Neuronal stem cell (in vitro differentiated cells): ENCODE results near the gene CEMIP.

Source experiments
- DNase-seq: peaks from one replicate; pipeline ENCODE4 v3.0.0-alpha.2; 2013; ENCODE audit warnings: low spot score
- H2AFZ ChIP-seq: one replicate; pipeline ENCODE4 v1.6.1; 2013; ENCODE audit warnings: mild to moderate bottlenecking, low read length, inconsistent platforms
- H2AK5ac ChIP-seq: 2 replicates; pipeline ENCODE4 v1.6.1; 2013; ENCODE audit warnings: low read depth, mild to moderate bottlenecking, inconsistent platforms, low read length, moderate library complexity, mixed read lengths
- H2BK120ac ChIP-seq: 2 replicates; pipeline ENCODE4 v1.6.1; 2013; ENCODE audit warnings: low read depth, mild to moderate bottlenecking, inconsistent platforms, low read length, moderate library complexity, mixed read lengths
- H2BK12ac ChIP-seq: one replicate; pipeline ENCODE4 v1.6.1; 2013; ENCODE audit warnings: low read length, inconsistent platforms
- H2BK15ac ChIP-seq: 2 replicates; pipeline ENCODE4 v1.6.1; 2013; ENCODE audit warnings: mild to moderate bottlenecking, low read length, inconsistent platforms, mixed read lengths
- H2BK5ac ChIP-seq: one replicate; pipeline ENCODE4 v1.6.1; 2013; ENCODE audit warnings: inconsistent platforms, mild to moderate bottlenecking, low read length, moderate library complexity
- H3K14ac ChIP-seq: one replicate; pipeline ENCODE4 v1.6.1; 2013; ENCODE audit warnings: low read length, inconsistent platforms
- H3K18ac ChIP-seq: 2 replicates; pipeline ENCODE4 v1.6.1; 2013; ENCODE audit warnings: low read length, inconsistent platforms
- H3K23ac ChIP-seq: 2 replicates; pipeline ENCODE4 v1.6.1; 2013; ENCODE audit warnings: low read depth, mild to moderate bottlenecking, mixed read lengths, low read length, inconsistent platforms; ENCODE audit not compliant: poor library complexity
- H3K27ac ChIP-seq: replicated peaks from 3 replicates; pipeline ENCODE4 v1.5.1; 2013; ENCODE audit warnings: low read length, inconsistent platforms
- H3K27me3 ChIP-seq, 3 experiments: 2 replicates each; pipeline ENCODE4 v1.6.1; 2013; ENCODE audit warnings: low read length in 3 of 3, mild to moderate bottlenecking in 2 of 3, inconsistent platforms in 1 of 3, low read depth in 1 of 3, mixed read lengths in 1 of 3, moderate library complexity in 1 of 3; ENCODE audit not compliant: control insufficient read depth in 3 of 3, insufficient read depth in 3 of 3
- H3K36me3 ChIP-seq, 2 donors: replicated peaks in 1 of 2; 2 replicates each; pipeline ENCODE4 v1.6.1; 2013; ENCODE audit warnings: low read length in 2 of 2; ENCODE audit not compliant: control insufficient read depth in 2 of 2, insufficient read depth in 2 of 2
- H3K4ac ChIP-seq: 2 replicates; pipeline ENCODE4 v1.6.1; 2013; ENCODE audit warnings: inconsistent platforms, mild to moderate bottlenecking, low read length, moderate library complexity
- H3K4me1 ChIP-seq, 2 donors: 1 replicate in 1 of 2; 2 replicates in 1 of 2; pipeline ENCODE4 v1.6.1; 2013; ENCODE audit warnings: low read length in 2 of 2, low read depth in 1 of 2; ENCODE audit not compliant: control insufficient read depth in 2 of 2, insufficient read depth in 1 of 2
- H3K4me2 ChIP-seq: one replicate; pipeline ENCODE4 v1.6.1; 2013; ENCODE audit warnings: mild to moderate bottlenecking, low read length, inconsistent platforms; ENCODE audit not compliant: insufficient read depth, poor library complexity, severe bottlenecking
- H3K4me3 ChIP-seq, 2 donors: 2 replicates each; pipeline ENCODE4 v1.5.1; 2013; ENCODE audit warnings: low read length in 2 of 2, mild to moderate bottlenecking in 2 of 2, inconsistent platforms in 1 of 2, moderate library complexity in 1 of 2
- H3K79me1 ChIP-seq: one replicate; pipeline ENCODE4 v1.6.1; 2013; ENCODE audit warnings: low read depth, mild to moderate bottlenecking, inconsistent platforms, low read length, moderate library complexity
- H3K9ac ChIP-seq: one replicate; pipeline ENCODE4 v1.6.1; 2013; ENCODE audit warnings: mild to moderate bottlenecking, low read depth, low read length, inconsistent platforms; ENCODE audit not compliant: poor library complexity
- H3K9me3 ChIP-seq, 2 donors: replicated peaks in 1 of 2; 2 replicates each; pipeline versions ENCODE3 to v1.6.1; 2013; ENCODE audit warnings: low read length in 2 of 2, mild to moderate bottlenecking in 2 of 2, inconsistent platforms in 1 of 2, low read depth in 1 of 2, mixed read lengths in 1 of 2, moderate library complexity in 1 of 2; ENCODE audit not compliant: control insufficient read depth in 2 of 2, insufficient read depth in 1 of 2
- H4K8ac ChIP-seq: one replicate; pipeline ENCODE4 v1.6.1; 2013; ENCODE audit warnings: low read depth, mild to moderate bottlenecking, inconsistent platforms, low read length, moderate library complexity
- H4K91ac ChIP-seq: one replicate; pipeline ENCODE4 v1.6.1; 2013; ENCODE audit warnings: low read length, low read depth, mild to moderate bottlenecking, inconsistent platforms; ENCODE audit not compliant: poor library complexity
- WGBS, 2 donors: extraction: QIAGEN DNeasy Blood & Tissue Kit; methylation state at CpG; one replicate each; pipeline ENCODE4 v1.1.7; 2013; ENCODE audit warnings: missing lambda C conversion rate in 2 of 2, mixed read lengths in 1 of 2; ENCODE audit not compliant: insufficient read length in 2 of 2, insufficient replicate concordance in 1 of 2; ENCODE audit errors: extremely low coverage in 2 of 2; 5-methylcytosine and 5-hydroxymethylcytosine counted together

The CEMIP gene

GRCh38 chr15:80768158-80768557 lies 11.0 kb upstream of the CEMIP start:
- no CpG with 5 or more reads among the region's 1 CpG for WGBS, 2 donors
- no peak overlapping the region for H2BK5ac ChIP-seq

GRCh38 chr15:80769153-80769828 lies 9.9 kb upstream of the CEMIP start:
- Histone ChIP-seq H3K14ac (no peak overlapping the region), H3K23ac (no peak overlapping the region), H2AK5ac (no peak overlapping the region), H3K36me3 (no peaks in the 10 kb centered on the region), H3K4me1 (peaks cover 0 to 7% of the 10 kb centered on the region in 2 donors), H3K9ac (no peak overlapping the region), H3K27me3 (no peaks in the 10 kb centered on the region), H4K8ac (no peak overlapping the region), H3K4me3 (no peak overlapping the region), H2BK5ac (no peak overlapping the region), H3K27ac (no peak overlapping the region), H2BK120ac (no peak overlapping the region), H3K9me3 (no peaks in the 10 kb centered on the region), H3K79me1 (no peaks in the 10 kb centered on the region), H2BK15ac (no peak overlapping the region), H2AFZ (no peak overlapping the region), H3K4ac (no peak overlapping the region), H4K91ac (no peak overlapping the region), H3K18ac (no peak overlapping the region), H3K4me2 (no peak overlapping the region), H2BK12ac (no peak overlapping the region)
- no peak for DNase-seq
- no CpG with 5 or more reads among the region's 7 CpGs for WGBS, 2 donors

More at GRCh38 chr15:80768158-80768557, 11.0 kb upstream of the CEMIP start:
- Histone ChIP-seq H3K27ac (no peak overlapping the region), H2BK12ac (no peak overlapping the region), H3K79me1 (no peaks in the 10 kb centered on the region), H3K4me3 (no peak overlapping the region), H3K9me3 (no peaks in the 10 kb centered on the region), H3K4me1 (peaks cover 0 to 7% of the 10 kb centered on the region in 2 donors), H4K8ac (no peak overlapping the region), H2BK120ac (no peak overlapping the region), H3K18ac (no peak overlapping the region), H3K4me2 (no peak overlapping the region), H3K14ac (no peak overlapping the region), H3K36me3 (no peaks in the 10 kb centered on the region), H2AFZ (no peak overlapping the region), H3K9ac (no peak overlapping the region), H3K4ac (no peak overlapping the region), H3K23ac (no peak overlapping the region), H2AK5ac (no peak overlapping the region), H2BK15ac (no peak overlapping the region), H3K27me3 (no peaks in the 10 kb centered on the region), H4K91ac (no peak overlapping the region)
- DNase-seq: no peak

DNA sequence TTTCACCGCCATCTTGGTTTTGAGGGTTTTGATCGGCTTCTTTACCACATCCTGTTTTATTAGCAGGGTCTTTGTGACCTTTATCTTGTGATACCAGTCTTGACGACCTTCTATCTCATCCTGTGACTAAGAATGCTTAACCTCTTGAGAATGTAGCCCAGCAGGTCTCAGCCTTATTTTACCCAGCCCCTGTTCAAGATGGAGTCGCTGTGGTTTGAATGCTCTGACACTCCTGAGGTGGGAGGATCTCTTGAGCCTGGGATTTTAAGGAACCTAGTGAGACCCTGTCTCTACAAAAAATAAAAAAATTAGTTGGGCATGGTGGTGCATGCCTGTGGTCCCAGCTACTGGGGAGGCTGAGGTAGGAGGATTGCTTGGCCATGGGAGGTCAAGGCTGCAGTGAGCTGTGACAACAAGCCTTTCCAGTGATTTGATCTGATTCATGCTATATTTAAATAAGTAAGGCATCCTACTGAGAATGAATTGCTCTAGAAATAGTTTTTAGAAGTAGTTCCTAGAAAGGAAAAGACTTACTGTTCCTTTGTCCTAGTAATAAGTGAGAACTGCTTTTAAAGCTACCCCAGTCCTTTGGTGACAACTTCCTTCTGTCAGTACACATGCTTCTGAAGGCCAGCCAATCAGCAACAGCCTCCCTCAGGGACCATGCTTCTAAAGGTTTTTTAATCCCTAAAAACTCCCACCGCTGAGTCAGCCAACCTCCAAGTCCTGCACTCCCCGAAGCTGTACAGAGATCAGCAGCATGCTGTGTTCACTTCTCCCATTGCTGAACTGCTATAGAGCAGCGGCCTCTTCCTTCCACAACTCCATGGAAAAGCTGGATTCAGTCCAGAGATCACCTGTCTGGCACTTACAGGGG lies 9.1 kb upstream of the CEMIP start:
- Histone ChIP-seq H3K36me3 (no peaks in the 10 kb centered on the region), H3K4me3 (no peak overlapping the region), H2BK15ac (no peak overlapping the region), H3K9ac (no peak overlapping the region), H2BK5ac (no peak overlapping the region), H2BK12ac (no peak overlapping the region), H3K27ac (no peak overlapping the region), H3K27me3 (no peaks in the 10 kb centered on the region), H4K8ac (no peak overlapping the region), H3K9me3 (no peaks in the 10 kb centered on the region), H3K18ac (no peak overlapping the region), H2AFZ (peak overlapping the region; percentile 20), H3K23ac (no peak overlapping the region), H3K4me2 (no peak overlapping the region), H3K4ac (no peak overlapping the region), H3K4me1 (peaks cover 0 to 7% of the 10 kb centered on the region in 2 donors), H3K14ac (no peak overlapping the region), H3K79me1 (no peaks in the 10 kb centered on the region), H2BK120ac (no peak overlapping the region), H2AK5ac (no peak overlapping the region), H4K91ac (no peak overlapping the region)
- DNase-seq: no peak
- no CpG with 5 or more reads among the region's 7 CpGs for WGBS, 2 donors

- no peaks in the 10 kb centered on the region for H3K79me1 ChIP-seq
- no peak overlapping the region for H3K9ac ChIP-seq
- peaks cover 0 to 9% (median 5%) of the 10 kb centered on the region in 3 experiments for H3K27me3 ChIP-seq
- H3K4me1 ChIP-seq: peaks cover 0 to 7% of the 10 kb centered on the region in 2 donors
- no peaks in the 10 kb centered on the region for H3K36me3 ChIP-seq
- H3K27ac ChIP-seq: no peak overlapping the region
- no peak overlapping the region for H2AFZ ChIP-seq
- no peak overlapping the region for H3K18ac ChIP-seq
- H2BK120ac ChIP-seq: no peak overlapping the region
- no peak for DNase-seq
- no peaks in the 10 kb centered on the region for H3K9me3 ChIP-seq
- no peak overlapping the region for H3K4me2 ChIP-seq
- H3K4me3 ChIP-seq: no peak overlapping the region
- no peak overlapping the region for H2BK12ac ChIP-seq
- no peak overlapping the region for H3K4ac ChIP-seq
- no peak overlapping the region for H2AK5ac ChIP-seq
- H2BK15ac ChIP-seq: no peak overlapping the region
- H2BK5ac ChIP-seq: no peak overlapping the region
- no peak overlapping the region for H3K14ac ChIP-seq
- no peak overlapping the region for H4K8ac ChIP-seq
- no CpG with 5 or more reads among the region's 8 CpGs for WGBS, 2 donors
- H4K91ac ChIP-seq: no peak overlapping the region
- H3K23ac ChIP-seq: no peak overlapping the region
Observed at GRCh38 chr15:80773122-80773551, 6.0 kb upstream of the CEMIP start.
